Measurements from ENCODE around the gene NFASC.

The NFASC gene

GRCh38 chr1:204874274-204874673 lies 3.6 kb downstream of the NFASC start:
- H3K27ac ChIP-seq (ENCODE audit: extremely low read depth, low read depth, low read length): no peak overlapping the region
- H3K4me3 ChIP-seq (ENCODE audit: low read depth, low read length): no peak overlapping the region
- ChIA-PET POLR2A (no interaction called here), CTCF (no interaction called here)
- TF ChIP-seq ZNF214 (tag by site-specific recombination; IDR thresholded peaks at IDR 0.05; ENCODE audit: borderline replicate concordance) (no peak), ZBTB44 (tag by site-specific recombination; IDR thresholded peaks at IDR 0.05) (no peak), ZNF670 (tag by site-specific recombination; IDR thresholded peaks at IDR 0.05; ENCODE audit: low read depth) (no peak), ZNF302 (tag by site-specific recombination; IDR thresholded peaks at IDR 0.05; ENCODE audit: low read depth) (no peak), ZNF571 (tag by site-specific recombination; IDR thresholded peaks at IDR 0.05) (no peak), ZNF529 (tag by site-specific recombination; IDR thresholded peaks at IDR 0.05; ENCODE audit: insufficient replicate concordance) (no peak), ZNF354C (tag by site-specific recombination; IDR thresholded peaks at IDR 0.05; ENCODE audit: borderline replicate concordance, low read depth) (no peak), ZNF169 (tag by site-specific recombination; IDR thresholded peaks at IDR 0.05) (no peak), ZBTB11 (tag by site-specific recombination; conservative IDR thresholded peaks at IDR 0.05; ENCODE audit: low read depth) (no peak), REPIN1 (tag by site-specific recombination; IDR thresholded peaks at IDR 0.05; ENCODE audit: low read depth) (no peak), YY1 (tag by site-specific recombination; IDR thresholded peaks at IDR 0.05) (no peak), FEZF1 (tag by site-specific recombination; IDR thresholded peaks at IDR 0.05) (no peak), ZNF23 (tag by site-specific recombination; IDR thresholded peaks at IDR 0.05; ENCODE audit: borderline replicate concordance) (no peak)
- TF ChIP-seq, protein P1, sequence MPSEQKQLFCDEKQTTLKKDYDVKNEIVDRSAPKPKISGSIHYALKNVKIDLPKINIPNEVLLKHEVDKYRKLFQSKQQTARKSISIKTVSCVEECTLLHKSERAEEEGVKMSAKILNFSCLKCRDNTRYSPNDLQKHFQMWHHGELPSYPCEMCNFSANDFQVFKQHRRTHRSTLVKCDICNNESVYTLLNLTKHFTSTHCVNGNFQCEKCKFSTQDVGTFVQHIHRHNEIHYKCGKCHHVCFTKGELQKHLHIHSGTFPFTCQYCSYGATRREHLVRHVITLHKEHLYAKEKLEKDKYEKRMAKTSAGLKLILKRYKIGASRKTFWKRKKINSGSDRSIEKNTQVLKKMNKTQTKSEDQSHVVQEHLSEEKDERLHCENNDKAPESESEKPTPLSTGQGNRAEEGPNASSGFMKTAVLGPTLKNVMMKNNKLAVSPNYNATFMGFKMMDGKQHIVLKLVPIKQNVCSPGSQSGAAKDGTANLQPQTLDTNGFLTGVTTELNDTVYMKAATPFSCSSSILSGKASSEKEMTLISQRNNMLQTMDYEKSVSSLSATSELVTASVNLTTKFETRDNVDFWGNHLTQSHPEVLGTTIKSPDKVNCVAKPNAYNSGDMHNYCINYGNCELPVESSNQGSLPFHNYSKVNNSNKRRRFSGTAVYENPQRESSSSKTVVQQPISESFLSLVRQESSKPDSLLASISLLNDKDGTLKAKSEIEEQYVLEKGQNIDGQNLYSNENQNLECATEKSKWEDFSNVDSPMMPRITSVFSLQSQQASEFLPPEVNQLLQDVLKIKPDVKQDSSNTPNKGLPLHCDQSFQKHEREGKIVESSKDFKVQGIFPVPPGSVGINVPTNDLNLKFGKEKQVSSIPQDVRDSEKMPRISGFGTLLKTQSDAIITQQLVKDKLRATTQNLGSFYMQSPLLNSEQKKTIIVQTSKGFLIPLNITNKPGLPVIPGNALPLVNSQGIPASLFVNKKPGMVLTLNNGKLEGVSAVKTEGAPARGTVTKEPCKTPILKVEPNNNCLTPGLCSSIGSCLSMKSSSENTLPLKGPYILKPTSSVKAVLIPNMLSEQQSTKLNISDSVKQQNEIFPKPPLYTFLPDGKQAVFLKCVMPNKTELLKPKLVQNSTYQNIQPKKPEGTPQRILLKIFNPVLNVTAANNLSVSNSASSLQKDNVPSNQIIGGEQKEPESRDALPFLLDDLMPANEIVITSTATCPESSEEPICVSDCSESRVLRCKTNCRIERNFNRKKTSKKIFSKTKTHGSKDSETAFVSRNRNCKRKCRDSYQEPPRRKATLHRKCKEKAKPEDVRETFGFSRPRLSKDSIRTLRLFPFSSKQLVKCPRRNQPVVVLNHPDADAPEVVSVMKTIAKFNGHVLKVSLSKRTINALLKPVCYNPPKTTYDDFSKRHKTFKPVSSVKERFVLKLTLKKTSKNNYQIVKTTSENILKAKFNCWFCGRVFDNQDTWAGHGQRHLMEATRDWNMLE (tag by site-specific recombination; conservative IDR thresholded peaks at IDR 0.05; ENCODE audit: low read depth): no peak
- no peaks in the 10 kb centered on the region for H3K36me3 ChIP-seq (ENCODE audit: control insufficient read depth in 2 of 2, insufficient read depth in 1 of 2, low read length in 2 of 2)
- no peaks in the 10 kb centered on the region for H3K4me1 ChIP-seq (ENCODE audit: control insufficient read depth, insufficient read depth, low read length)
- no peaks in the 10 kb centered on the region for H3K9me3 ChIP-seq (ENCODE audit: control insufficient read depth, insufficient read depth, low read depth, low read length)

- ChIA-PET CTCF (no interaction called here), POLR2A (no interaction called here)
- Histone ChIP-seq H3K4me1 (ENCODE audit: control insufficient read depth, insufficient read depth, low read length) (no peaks in the 10 kb centered on the region), H3K4me3 (ENCODE audit: low read depth, low read length) (no peak overlapping the region), H3K27ac (ENCODE audit: extremely low read depth, low read depth, low read length) (no peak overlapping the region), H3K9me3 (ENCODE audit: control insufficient read depth, insufficient read depth, low read depth, low read length) (no peaks in the 10 kb centered on the region), H3K36me3 (ENCODE audit: control insufficient read depth in 2 of 2, insufficient read depth in 1 of 2, low read length in 2 of 2) (no peaks in the 10 kb centered on the region)
- TF ChIP-seq ZNF302 (tag by site-specific recombination; IDR thresholded peaks at IDR 0.05; ENCODE audit: low read depth) (no peak), ZNF37A (tag by site-specific recombination; IDR thresholded peaks at IDR 0.05) (no peak), HOXD13 (CRISPR knock-in tag; IDR thresholded peaks at IDR 0.05; ENCODE audit: borderline replicate concordance) (no peak), ATF2 (tag by site-specific recombination; IDR thresholded peaks at IDR 0.05; ENCODE audit: low read depth) (no peak), ZNF184 (tag by site-specific recombination; IDR thresholded peaks at IDR 0.05) (no peak), ZNF521 (tag by site-specific recombination; IDR thresholded peaks at IDR 0.05) (no peak), ZNF623 (tag by site-specific recombination; IDR thresholded peaks at IDR 0.05) (no peak)
- TF ChIP-seq, protein P2, sequence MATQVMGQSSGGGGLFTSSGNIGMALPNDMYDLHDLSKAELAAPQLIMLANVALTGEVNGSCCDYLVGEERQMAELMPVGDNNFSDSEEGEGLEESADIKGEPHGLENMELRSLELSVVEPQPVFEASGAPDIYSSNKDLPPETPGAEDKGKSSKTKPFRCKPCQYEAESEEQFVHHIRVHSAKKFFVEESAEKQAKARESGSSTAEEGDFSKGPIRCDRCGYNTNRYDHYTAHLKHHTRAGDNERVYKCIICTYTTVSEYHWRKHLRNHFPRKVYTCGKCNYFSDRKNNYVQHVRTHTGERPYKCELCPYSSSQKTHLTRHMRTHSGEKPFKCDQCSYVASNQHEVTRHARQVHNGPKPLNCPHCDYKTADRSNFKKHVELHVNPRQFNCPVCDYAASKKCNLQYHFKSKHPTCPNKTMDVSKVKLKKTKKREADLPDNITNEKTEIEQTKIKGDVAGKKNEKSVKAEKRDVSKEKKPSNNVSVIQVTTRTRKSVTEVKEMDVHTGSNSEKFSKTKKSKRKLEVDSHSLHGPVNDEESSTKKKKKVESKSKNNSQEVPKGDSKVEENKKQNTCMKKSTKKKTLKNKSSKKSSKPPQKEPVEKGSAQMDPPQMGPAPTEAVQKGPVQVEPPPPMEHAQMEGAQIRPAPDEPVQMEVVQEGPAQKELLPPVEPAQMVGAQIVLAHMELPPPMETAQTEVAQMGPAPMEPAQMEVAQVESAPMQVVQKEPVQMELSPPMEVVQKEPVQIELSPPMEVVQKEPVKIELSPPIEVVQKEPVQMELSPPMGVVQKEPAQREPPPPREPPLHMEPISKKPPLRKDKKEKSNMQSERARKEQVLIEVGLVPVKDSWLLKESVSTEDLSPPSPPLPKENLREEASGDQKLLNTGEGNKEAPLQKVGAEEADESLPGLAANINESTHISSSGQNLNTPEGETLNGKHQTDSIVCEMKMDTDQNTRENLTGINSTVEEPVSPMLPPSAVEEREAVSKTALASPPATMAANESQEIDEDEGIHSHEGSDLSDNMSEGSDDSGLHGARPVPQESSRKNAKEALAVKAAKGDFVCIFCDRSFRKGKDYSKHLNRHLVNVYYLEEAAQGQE (tag by site-specific recombination; IDR thresholded peaks at IDR 0.05): no peak
These were observed 4.6 kb downstream of the NFASC start for GRCh38 chr1:204875255-204875654.
